Measurements from ENCODE around the gene KRT34. TPM values are rescaled to one million over a fixed set of nuclear protein-coding genes. Genes with fewer than 3 reads are reported as not detected.

The KRT34 gene
- 1.00 and 1.3 TPM in 2 replicates for total RNA-seq

DNA sequence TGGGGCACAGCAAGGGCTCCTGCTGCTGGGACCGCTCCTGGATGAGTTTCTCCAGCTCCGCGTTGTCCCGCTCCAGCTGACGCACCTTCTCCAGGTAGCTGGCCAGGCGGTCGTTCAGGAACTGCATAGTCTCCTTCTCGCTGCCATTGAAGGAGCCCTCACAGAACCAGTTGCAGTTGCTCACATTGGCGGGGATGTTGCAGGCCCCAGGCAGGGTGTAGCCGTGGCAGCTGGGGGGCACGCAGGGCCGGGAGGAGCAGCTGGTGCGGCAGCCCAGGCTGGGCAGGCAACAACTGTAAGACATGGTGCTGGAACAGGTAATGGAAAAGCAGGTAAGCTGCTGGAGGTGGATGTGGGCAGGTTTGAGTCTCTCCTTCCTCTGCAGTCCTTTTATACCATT lies at the start of gene KRT34:
Gene KRT34 (minus strand): TSS at position 364 of the 400 bp plus-strand sequence. CDS start 60 bp downstream, at position 304.

DNA sequence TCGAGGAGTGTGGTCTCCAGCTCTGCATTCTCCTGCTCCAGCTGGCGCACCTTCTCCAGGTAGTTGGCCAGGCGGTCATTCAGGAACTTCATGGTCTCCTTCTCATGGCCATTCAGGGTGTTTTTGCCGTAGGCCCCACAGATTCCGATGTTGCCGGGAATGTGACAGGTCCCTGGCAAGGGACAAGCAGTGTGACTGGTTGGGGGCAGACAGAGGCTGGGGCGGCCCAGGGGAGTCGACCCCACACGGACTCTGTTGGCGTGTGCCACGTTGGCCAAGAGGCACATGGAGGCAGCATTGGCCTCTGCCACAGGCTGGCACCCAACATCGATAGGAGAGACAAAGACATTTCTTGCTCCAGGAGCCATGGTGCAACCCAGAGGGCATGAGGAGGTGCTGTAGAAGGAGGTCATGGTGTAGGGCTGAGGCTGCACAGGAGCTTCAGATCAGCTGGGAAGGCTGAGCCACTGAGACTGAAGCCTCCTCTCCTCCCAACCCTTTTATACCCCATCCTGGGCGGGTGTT lies 42.1 kb upstream of the KRT34 start, which contains the start of gene KRT37:
Gene KRT37 (minus strand): TSS at position 475 of the 525 bp plus-strand sequence. CDS start 62 bp downstream, at position 413.

DNA sequence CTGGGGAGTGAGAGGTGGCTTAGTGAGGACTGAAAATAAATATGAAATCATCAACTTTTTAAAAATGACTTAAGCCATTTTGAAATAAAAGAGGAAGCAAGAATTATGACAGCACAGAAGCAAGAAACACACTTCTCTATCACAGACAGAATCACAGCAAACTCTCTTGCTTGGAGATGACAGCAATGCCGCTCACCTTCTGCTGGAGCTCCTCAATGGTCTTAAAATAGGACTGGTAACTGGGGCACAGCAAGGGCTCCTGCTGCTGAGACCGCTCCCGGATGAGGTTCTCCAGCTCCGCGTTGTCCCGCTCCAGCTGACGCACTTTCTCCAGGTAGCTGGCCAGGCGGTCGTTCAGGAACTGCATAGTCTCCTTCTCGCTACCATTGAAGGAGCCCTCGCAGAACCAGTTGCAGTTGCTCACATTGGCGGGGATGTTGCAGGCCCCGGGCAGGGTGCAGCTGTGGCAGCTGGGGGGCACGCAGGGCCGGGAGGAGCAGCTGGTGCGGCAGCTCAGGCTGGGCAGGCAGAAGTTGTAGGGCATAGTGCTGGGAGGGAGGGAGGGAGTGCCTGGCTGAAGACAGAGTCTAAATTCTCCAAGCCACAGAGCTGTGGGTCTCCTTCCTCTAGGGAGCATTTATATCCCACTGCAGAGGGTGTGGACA lies 15.0 kb upstream of the KRT34 start, which contains the start of gene KRT31:
Gene KRT31 (minus strand): TSS at position 613 of the 665 bp plus-strand sequence. CDS start 69 bp downstream, at position 544.

DNA sequence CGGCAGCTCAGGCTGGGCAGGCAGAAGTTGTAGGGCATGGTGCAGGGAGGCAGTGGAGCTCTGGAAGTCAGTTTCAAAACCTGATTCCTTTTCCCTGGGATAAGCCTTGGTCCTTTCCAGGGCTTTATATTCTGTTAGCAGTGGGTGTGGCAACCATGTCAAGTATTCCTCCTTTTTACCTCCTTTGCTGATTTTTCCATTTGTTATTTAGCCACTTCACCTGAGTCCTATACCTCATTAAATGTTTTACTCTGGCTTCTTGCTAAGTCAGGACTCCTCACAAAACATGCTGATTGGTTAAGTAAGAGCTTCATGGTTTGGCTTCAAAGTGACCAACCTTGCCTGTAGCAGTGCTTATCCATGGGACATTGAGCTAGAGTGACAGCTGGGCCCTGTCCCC lies 12.4 kb downstream of the KRT34 start, which contains the start of gene KRT33B:
Gene KRT33B (minus strand): TSS at position 101 of the 400 bp plus-strand sequence. CDS start 63 bp downstream, at position 38.

DNA sequence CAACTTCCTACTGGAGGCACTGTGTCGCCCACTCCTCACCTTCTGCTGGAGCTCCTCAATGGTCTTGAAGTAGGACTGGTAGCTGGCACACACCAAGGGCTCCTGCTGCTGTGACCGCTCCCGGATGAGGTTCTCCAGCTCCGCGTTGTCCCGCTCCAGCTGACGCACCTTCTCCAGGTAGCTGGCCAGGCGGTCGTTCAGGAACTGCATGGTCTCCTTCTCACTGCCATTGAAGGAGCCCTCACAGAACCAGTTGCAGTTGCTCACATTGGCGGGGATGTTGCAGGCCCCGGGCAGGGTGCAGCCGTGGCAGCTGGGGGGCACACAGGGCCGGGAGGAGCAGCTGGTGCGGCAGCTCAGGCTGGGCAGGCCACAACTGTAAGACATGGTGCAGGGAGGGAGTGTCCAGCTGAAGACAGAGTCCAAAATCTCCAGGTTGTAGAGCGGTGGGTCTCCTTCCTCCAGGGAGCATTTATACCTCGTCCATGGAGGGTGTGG lies 31.7 kb downstream of the KRT34 start, which contains the start of gene KRT33A:
Gene KRT33A (minus strand): TSS at position 448 of the 498 bp plus-strand sequence. CDS start 61 bp downstream, at position 387.

Other genes with a start within 250 kb of the KRT34 start
- not detected in 2 replicates for gene KRTAP4-6, start 241.8 kb downstream of the KRT34 start, total RNA-seq
- not detected in 2 replicates for gene KRTAP4-5, start 232.5 kb downstream of the KRT34 start, total RNA-seq
- not detected in 2 replicates for gene KRTAP4-4, start 221.6 kb downstream of the KRT34 start, total RNA-seq
- not detected in 2 replicates for gene KRTAP4-3, start 214.1 kb downstream of the KRT34 start, total RNA-seq
- gene KRTAP4-2, start 204.1 kb downstream of the KRT34 start, total RNA-seq: not detected in 2 replicates
- not detected in 2 replicates for gene KRTAP4-1, start 197.4 kb downstream of the KRT34 start, total RNA-seq
- not detected in 2 replicates for gene KRTAP9-1, start 192.4 kb downstream of the KRT34 start, total RNA-seq
- gene KRTAP9-2, start 155.7 kb downstream of the KRT34 start, total RNA-seq: not detected in 2 replicates
- not detected in 2 replicates for gene KRTAP9-3, start 149.9 kb downstream of the KRT34 start, total RNA-seq
- gene KRTAP9-8, start 144.3 kb downstream of the KRT34 start, total RNA-seq: not detected in 2 replicates
- not detected in 2 replicates for gene KRTAP9-4, start 132.6 kb downstream of the KRT34 start, total RNA-seq
- not detected in 2 replicates for gene KRTAP9-9, start 126.9 kb downstream of the KRT34 start, total RNA-seq
- gene KRTAP9-6, start 116.9 kb downstream of the KRT34 start, total RNA-seq: not detected in 2 replicates
- gene KRTAP9-7, start 106.6 kb downstream of the KRT34 start, total RNA-seq: not detected in 2 replicates
- not detected in 2 replicates for gene KRTAP29-1, start 79.5 kb downstream of the KRT34 start, total RNA-seq
- gene KRTAP16-1, start 73.0 kb downstream of the KRT34 start, total RNA-seq: not detected in 2 replicates
- gene KRTAP17-1, start 66.6 kb downstream of the KRT34 start, total RNA-seq: not detected in 2 replicates
- gene KRT33A, start 31.5 kb downstream of the KRT34 start, total RNA-seq: not detected in 2 replicates
- 0.14 and 0.18 TPM in 2 replicates for gene KRT33B, start 12.5 kb downstream of the KRT34 start, total RNA-seq
- gene KRT31, start 15.3 kb upstream of the KRT34 start, total RNA-seq: not detected in 2 replicates
- not detected in 2 replicates for gene KRT37, start 42.3 kb upstream of the KRT34 start, total RNA-seq
- 0.09 and 0.14 TPM in 2 replicates for gene KRT38, start 58.7 kb upstream of the KRT34 start, total RNA-seq
- under 0.01 TPM in 1 of 2 replicates, not detected in the other for gene KRT32, start 85.1 kb upstream of the KRT34 start, total RNA-seq
- gene KRT35, start 98.8 kb upstream of the KRT34 start, total RNA-seq: not detected in 2 replicates
- not detected in 2 replicates for gene KRT36, start 107.6 kb upstream of the KRT34 start, total RNA-seq
- 0.28 and 0.65 TPM in 2 replicates for gene KRT13, start 123.3 kb upstream of the KRT34 start, total RNA-seq
- gene KRT15, start 136.6 kb upstream of the KRT34 start, total RNA-seq: 0.43 and 0.74 TPM in 2 replicates
- gene KRT19, start 146.0 kb upstream of the KRT34 start, total RNA-seq: 33.6 and 58.1 TPM in 2 replicates
- not detected in 2 replicates for gene KRT9, start 189.8 kb upstream of the KRT34 start, total RNA-seq
- gene KRT14, start 204.6 kb upstream of the KRT34 start, total RNA-seq: 0.14 and 0.18 TPM in 2 replicates
- gene KRT16, start 230.5 kb upstream of the KRT34 start, total RNA-seq: 0.28 and 0.37 TPM in 2 replicates
- 6.4 and 7.3 TPM in 2 replicates for gene KRT17, start 242.3 kb upstream of the KRT34 start, total RNA-seq

All from smooth muscle cell of bladder (primary cell).